ENCODE results near the gene CXCL1. TPM values are rescaled to one million over a fixed set of nuclear protein-coding genes. Genes with fewer than 3 reads are reported as not detected.

Gene CXCL1
- total RNA-seq, 1 donor from 2014 or later: 18.0 TPM

- Histone ChIP-seq H3K27ac (no peak overlapping the region), H3K36me3 (no peaks in the 10 kb centered on the region), H3K4me1 (no peaks in the 10 kb centered on the region), H3K9me3 (no peaks in the 10 kb centered on the region), H3K27me3 (no peaks in the 10 kb centered on the region), H3K4me3 (no peak overlapping the region)
- no peak for DNase-seq (ENCODE audit: low spot score in 2 of 2)
- intact Hi-C loops (cut with DNase I): no loop called here
- TF ChIP-seq, protein P1, sequence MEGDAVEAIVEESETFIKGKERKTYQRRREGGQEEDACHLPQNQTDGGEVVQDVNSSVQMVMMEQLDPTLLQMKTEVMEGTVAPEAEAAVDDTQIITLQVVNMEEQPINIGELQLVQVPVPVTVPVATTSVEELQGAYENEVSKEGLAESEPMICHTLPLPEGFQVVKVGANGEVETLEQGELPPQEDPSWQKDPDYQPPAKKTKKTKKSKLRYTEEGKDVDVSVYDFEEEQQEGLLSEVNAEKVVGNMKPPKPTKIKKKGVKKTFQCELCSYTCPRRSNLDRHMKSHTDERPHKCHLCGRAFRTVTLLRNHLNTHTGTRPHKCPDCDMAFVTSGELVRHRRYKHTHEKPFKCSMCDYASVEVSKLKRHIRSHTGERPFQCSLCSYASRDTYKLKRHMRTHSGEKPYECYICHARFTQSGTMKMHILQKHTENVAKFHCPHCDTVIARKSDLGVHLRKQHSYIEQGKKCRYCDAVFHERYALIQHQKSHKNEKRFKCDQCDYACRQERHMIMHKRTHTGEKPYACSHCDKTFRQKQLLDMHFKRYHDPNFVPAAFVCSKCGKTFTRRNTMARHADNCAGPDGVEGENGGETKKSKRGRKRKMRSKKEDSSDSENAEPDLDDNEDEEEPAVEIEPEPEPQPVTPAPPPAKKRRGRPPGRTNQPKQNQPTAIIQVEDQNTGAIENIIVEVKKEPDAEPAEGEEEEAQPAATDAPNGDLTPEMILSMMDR (IDR thresholded peaks at IDR 0.05): no peak
Measured at GRCh38 chr4:73911746-73912145, 42.6 kb downstream of the CXCL1 start.

DNA sequence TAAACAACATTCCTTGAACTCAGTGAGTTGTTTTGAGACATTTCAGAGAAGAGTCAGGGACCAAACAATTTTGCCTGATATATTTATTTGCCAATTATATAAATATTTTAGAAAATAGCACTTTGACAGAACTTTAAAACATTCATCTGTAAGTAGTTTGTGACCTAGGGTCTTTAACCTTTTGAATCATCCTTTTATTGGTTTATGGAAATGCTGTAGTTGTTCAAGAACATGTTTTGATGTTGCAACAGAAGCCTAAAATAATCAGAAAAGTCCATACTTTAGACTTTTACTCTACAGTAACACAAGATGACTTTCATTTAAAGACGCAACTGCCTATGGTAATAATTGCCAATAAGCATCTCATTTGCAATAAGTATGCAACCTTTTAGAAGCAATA, 43.0 kb downstream of the CXCL1 start:
- H3K4me3 ChIP-seq: no peak overlapping the region
- TF ChIP-seq, protein P1 (IDR thresholded peaks at IDR 0.05): no peak
- no peaks in the 10 kb centered on the region for H3K36me3 ChIP-seq
- H3K4me1 ChIP-seq: no peaks in the 10 kb centered on the region
- H3K27me3 ChIP-seq: no peaks in the 10 kb centered on the region
- no peaks in the 10 kb centered on the region for H3K9me3 ChIP-seq
- H3K27ac ChIP-seq: no peak overlapping the region
- no peak for DNase-seq (ENCODE audit: low spot score in 2 of 2)
- intact Hi-C loops (cut with DNase I): no loop called here

DNA sequence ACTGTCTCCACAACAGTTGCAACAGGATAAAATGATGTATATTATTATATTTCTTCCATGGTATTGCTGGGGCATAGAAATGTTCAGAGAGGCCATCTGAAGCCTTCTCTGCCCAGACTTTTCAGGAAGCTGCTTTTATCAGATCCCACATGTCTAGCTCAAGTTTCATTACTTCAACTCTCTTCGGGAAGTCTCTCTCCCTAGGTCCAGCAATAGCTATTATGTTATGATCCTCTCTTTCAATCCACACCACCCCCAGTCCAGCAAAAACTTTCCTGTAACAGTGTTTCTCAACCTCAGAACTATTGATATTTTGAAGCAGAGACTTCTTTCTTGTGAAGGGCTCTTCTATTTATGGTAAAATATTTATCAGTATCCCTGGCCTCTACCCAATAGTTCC, 44.9 kb downstream of the CXCL1 start:
- H3K36me3 ChIP-seq: no peaks in the 10 kb centered on the region
- DNase-seq (ENCODE audit: low spot score in 2 of 2): no peak
- intact Hi-C loops (cut with DNase I): no loop called here
- no peaks in the 10 kb centered on the region for H3K4me1 ChIP-seq
- TF ChIP-seq, protein P1 (IDR thresholded peaks at IDR 0.05): no peak
- H3K27me3 ChIP-seq: no peaks in the 10 kb centered on the region
- H3K27ac ChIP-seq: no peak overlapping the region
- no peaks in the 10 kb centered on the region for H3K9me3 ChIP-seq
- H3K4me3 ChIP-seq: no peak overlapping the region

GRCh38 chr4:73916172-73916925, 47.2 kb downstream of the CXCL1 start:
- no peaks in the 10 kb centered on the region for H3K4me1 ChIP-seq
- H3K27me3 ChIP-seq: no peaks in the 10 kb centered on the region
- no peaks in the 10 kb centered on the region for H3K36me3 ChIP-seq
- DNase-seq (ENCODE audit: low spot score in 2 of 2): no peak
- no peak overlapping the region for H3K4me3 ChIP-seq
- no peak overlapping the region for H3K27ac ChIP-seq
- no peaks in the 10 kb centered on the region for H3K9me3 ChIP-seq
- intact Hi-C loops (cut with DNase I): no loop called here
- TF ChIP-seq, protein P1 (IDR thresholded peaks at IDR 0.05): no peak

GRCh38 chr4:73917081-73917501, 47.9 kb downstream of the CXCL1 start:
- intact Hi-C loops (cut with DNase I): no loop called here
- Histone ChIP-seq H3K4me3 (no peak overlapping the region), H3K4me1 (no peaks in the 10 kb centered on the region), H3K27me3 (no peaks in the 10 kb centered on the region), H3K27ac (no peak overlapping the region), H3K36me3 (no peaks in the 10 kb centered on the region), H3K9me3 (no peaks in the 10 kb centered on the region)
- TF ChIP-seq, protein P1 (IDR thresholded peaks at IDR 0.05): no peak
- DNase-seq (ENCODE audit: low spot score in 2 of 2): no peak

Measured in ascending aorta (tissue), 2 donors.